HG02981 (cell line): Measurements from ENCODE around the gene ACTG1.

Experiments
- ATAC-seq: cut with Tn5 transposase; IDR thresholded peaks from one replicate; pipeline ENCODE4 v1.9.1; 2021; ENCODE audit warnings: mild to moderate bottlenecking, moderate library complexity; ENCODE audit not compliant: unreplicated experiment

Gene ACTG1

GRCh38 chr17:81499601-81499970 is 13.0 kb downstream of the ACTG1 start:
- ATAC-seq = no peak

DNA sequence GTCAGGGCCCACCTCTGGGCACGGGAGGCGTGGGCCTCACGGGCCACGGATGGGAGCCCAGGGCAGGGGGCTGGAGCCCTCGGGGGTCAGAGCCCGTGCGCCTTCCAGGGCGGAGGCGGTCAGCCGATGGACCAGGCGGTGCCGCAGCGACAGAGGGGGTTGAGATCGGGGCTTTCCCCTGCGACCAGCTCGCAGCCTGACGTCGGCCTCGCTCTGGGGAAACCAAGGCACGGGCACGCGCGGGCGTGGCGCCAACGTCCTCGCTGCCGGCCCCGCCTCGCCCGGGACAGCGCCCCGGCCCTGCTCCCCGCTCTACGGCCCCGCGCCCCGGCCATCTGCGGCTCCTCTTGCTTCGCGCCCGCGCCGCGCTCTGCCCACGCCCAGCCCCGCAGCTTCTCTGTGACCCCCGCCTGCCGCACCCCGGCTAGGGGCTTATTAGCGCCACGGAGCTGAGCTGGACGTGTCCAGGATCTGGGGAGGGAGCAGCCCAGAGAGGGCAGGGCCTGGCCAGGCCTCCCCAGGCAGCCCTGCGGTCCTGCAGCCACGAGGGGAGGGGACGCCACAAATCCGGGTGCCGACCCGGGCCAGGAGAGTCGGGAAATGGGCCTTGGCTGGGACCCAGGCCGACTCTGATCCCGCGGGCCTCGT is 13.5 kb downstream of the ACTG1 start:
- no peak for ATAC-seq

GRCh38 chr17:81494626-81495377 is 17.8 kb downstream of the ACTG1 start:
- ATAC-seq = no peak

DNA sequence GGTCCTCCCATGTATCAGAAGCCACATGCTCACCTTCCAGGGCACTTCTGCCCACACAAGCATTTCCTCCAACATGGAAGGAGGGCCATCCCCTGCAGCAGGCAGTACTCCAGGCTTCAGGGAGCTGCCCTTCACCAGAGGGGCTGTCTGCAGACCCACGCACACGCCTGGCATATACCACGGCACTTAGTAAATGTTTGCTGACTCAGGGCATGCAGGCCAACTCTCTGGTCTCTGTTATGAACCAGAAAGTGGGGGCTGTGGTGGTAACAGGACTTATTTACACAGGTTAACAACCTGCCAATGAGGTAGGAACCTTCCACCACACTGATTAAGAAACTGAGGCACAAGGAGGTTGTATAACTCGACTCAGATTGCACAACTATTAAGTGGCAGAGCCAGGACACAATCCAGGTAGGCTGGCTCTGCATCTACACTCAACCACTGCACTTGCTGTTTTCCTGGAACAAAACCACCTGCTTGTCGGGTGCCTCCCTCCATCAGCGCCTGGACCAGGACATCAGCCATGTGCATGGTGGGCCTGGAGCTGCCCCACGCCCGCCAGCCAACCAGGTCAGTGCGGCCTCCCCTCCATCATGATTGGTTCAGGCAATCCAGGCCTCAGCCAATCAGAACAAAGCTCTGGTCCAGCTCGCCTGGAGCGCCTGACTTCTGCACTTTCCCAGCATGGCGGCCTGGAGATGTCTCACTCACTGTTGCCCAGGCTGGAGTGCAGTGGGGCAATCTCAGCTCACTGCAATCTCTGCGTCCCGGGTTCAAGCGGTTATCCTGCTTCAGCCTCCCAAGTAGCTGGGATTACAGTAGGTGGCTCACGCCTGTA is 19.2 kb downstream of the ACTG1 start:
- ATAC-seq = no peak

GRCh38 chr17:81492706-81493105 is 19.9 kb downstream of the ACTG1 start:
- no peak for ATAC-seq

DNA sequence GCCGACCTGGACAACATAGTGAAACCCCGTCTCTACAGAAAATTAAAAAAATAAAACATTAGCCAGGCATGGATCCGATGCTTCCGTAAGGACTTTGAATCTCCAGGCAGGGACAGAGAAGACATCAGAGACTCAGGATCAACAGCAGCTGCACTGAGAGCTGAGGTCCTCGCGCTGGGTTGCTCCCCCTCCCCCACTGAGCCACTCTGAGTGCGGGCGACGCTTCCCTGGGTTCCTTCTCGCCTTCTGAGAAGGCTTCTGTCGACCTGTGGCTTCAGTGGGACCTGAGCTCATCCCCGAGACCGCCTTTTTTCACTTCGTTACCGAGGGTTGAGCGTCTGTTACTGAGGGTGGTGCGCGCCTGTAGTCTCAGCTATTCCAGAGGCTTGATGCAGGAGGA is 20.4 kb downstream of the ACTG1 start:
- no peak for ATAC-seq

- no peak for ATAC-seq
These were observed 20.8 kb downstream of the ACTG1 start for GRCh38 chr17:81491761-81492160.

- no peak for ATAC-seq
These were observed 21.4 kb downstream of the ACTG1 start for GRCh38 chr17:81491181-81491581.

- no peak for ATAC-seq
These were observed 22.3 kb downstream of the ACTG1 start for GRCh38 chr17:81489998-81490992.

GRCh38 chr17:81489012-81489997 is 23.3 kb downstream of the ACTG1 start:
- ATAC-seq = no peak

DNA sequence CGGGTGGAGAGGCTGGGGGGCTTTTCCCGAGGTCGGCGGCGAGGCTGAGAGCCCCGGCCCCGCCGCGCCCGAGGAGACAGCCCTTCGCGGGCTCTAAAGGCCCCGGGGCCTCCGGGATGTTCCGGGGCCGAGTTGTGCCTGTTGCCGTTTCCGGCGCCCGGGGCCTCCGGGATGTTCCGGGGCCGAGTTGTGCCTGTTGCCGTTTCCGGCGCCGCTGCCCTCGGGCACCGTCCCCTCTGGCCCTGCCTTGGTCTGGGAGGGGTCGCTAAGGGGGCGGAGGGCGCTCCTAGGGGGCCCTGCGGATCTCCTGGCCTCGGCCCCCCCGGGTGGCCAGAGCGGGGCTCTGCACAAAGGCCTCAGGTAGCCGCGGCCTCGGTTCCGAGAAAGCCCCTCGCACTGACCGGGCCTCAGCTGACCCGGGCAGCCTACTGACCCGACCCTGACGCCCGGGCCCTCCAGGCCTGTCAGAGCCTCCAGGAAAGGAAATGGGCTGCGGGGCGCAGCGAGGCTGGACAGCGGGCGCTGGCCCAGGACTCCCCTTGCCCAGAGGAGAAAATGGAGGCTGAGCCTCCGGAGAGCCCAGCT is 24.2 kb downstream of the ACTG1 start:
- no peak for ATAC-seq

DNA sequence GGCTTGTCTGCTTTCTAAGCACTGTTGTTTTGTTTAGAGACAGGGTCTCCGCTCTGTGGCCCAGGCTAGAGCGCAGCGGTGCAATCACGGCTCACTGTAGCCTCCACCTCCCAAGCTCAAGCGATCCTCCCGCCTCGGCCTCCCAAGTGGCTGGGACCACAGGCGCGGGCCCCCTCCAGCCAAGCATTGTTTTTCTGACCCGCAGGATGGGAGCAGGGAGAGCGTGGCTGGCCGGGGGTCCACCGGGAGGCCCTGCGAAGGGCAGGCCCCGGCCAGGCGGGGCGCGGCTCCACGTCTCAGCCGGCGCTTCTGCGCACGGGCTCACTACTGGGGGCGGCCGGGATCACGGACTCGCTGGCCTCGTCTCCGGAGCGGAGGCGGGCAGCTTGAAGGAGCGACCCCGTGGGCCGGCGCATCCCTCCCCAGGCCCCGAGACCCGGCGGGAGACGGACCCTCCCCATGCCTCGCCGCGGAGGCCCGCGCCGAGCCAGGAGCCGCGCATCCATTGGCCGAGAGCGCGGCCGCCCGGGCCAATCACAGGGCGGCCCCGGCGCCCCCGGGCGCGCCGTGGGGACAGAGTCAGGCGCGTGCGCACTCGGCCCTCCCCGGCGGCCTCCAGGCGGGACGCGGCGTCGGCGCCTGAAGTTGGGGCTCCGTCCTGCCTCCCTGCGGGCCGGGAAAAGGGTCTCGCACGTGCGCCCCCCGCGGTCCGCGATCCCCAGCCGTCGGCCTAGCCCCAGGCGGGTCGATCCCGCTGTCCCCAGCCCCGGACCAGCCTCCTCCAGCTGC is 24.9 kb downstream of the ACTG1 start:
- no peak for ATAC-seq

GRCh38 chr17:81487089-81487486 is 25.5 kb downstream of the ACTG1 start:
- ATAC-seq = no peak

GRCh38 chr17:81486199-81486810 is 26.3 kb downstream of the ACTG1 start:
- ATAC-seq = no peak

GRCh38 chr17:81484195-81484979 is 28.2 kb downstream of the ACTG1 start:
- ATAC-seq = peak; percentile 64

DNA sequence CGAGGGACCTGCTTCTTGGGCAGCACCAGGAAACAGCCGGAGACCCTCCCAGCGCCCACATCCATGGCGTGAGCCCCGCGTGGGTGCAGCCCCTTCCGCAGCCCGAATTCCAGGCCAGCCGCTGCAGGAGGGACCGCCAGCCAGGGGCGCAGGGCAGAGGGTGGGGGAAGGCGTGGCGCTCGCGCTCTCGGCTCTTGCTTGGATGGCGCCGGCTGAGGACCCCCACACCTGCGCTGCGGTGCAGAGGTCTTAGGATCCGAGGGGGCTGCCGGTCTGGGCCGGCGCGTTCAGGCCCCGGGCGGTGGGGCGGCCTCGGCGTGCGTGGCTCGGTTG is 28.8 kb downstream of the ACTG1 start:
- ATAC-seq = no peak
